HepG2 (cell line): ENCODE measurements around the gene MEGF6. TPM values are rescaled to one million over a fixed set of nuclear protein-coding genes. Genes with fewer than 3 reads are reported as not detected.

ENCODE experiments used
- ASH2L ChIP-seq: fragments of 300-600, 200-600 bp; sonication (generic); IDR thresholded peaks from 2 replicates; pipeline ENCODE4 v1.7.0; 2017; ENCODE audit warnings: low read depth, mild to moderate bottlenecking, moderate library complexity, mixed read lengths, low read length; ENCODE audit not compliant: insufficient read length
- CHD2 ChIP-seq: IDR thresholded peaks from 2 replicates; pipeline ENCODE4 v1.6.1; 2011; ENCODE audit warnings: low read depth, low read length, improper control_type of control experiment
- FIP1L1 ChIP-seq: fragments of 200-400 bp; formaldehyde crosslinking; IDR thresholded peaks from 2 replicates; pipeline ENCODE4 v1.6.1; 2018; ENCODE audit warnings: low read depth, mild to moderate bottlenecking, low read length, moderate library complexity, borderline replicate concordance; ENCODE audit not compliant: insufficient read depth
- LBX2 ChIP-seq: sonication (generic); formaldehyde crosslinking; IDR thresholded peaks from 2 replicates; pipeline ENCODE4 v1.5.0; 2020; ENCODE audit warnings: missing genetic modification reagents, mild to moderate bottlenecking, borderline replicate concordance
- PHF21A ChIP-seq: sonication (generic); formaldehyde crosslinking; IDR thresholded peaks from 2 replicates; pipeline ENCODE4 v1.5.0; 2020; ENCODE audit warnings: mild to moderate bottlenecking, missing genetic modification reagents
- SNAPC5 ChIP-seq: sonication (generic); formaldehyde crosslinking; IDR thresholded peaks from 2 replicates; pipeline ENCODE4 v1.8.1; 2023; ENCODE audit warnings: mild to moderate bottlenecking, missing genetic modification reagents, borderline replicate concordance
- TBX3 ChIP-seq: fragments of 450-650 bp; IDR thresholded peaks from 2 replicates; pipeline ENCODE4 v1.6.1; 2017; ENCODE audit warnings: antibody characterized with exemption, mild to moderate bottlenecking, inconsistent platforms, borderline replicate concordance
- THAP11 ChIP-seq: IDR thresholded peaks from 2 replicates; pipeline ENCODE4 v1.6.1; 2016; ENCODE audit warnings: missing biosample characterization, missing genetic modification reagents
- ZFX ChIP-seq: sonication (generic); formaldehyde crosslinking; IDR thresholded peaks from 2 replicates; pipeline ENCODE4 v1.4.0; 2020; ENCODE audit warnings: mild to moderate bottlenecking, low read depth, missing genetic modification reagents, moderate library complexity
- ZNF142 ChIP-seq: sonication (generic); formaldehyde crosslinking; IDR thresholded peaks from 2 replicates; pipeline ENCODE4 v1.4.0; 2020; ENCODE audit warnings: missing genetic modification reagents
- ZNF597 ChIP-seq: sonication (generic); formaldehyde crosslinking; IDR thresholded peaks from 2 replicates; pipeline ENCODE4 v1.5.0; 2020; ENCODE audit warnings: missing genetic modification reagents
- ZNF687 ChIP-seq: sonication (generic); formaldehyde crosslinking; IDR thresholded peaks from 2 replicates; pipeline ENCODE4 v1.5.1; 2020; ENCODE audit warnings: mild to moderate bottlenecking, missing genetic modification reagents, moderate library complexity
- ZNF691 ChIP-seq: sonication (generic); formaldehyde crosslinking; IDR thresholded peaks from 2 replicates; pipeline ENCODE4 v1.4.0; 2020; ENCODE audit warnings: missing genetic modification reagents, low read depth, mild to moderate bottlenecking, borderline replicate concordance
- polyA plus RNA-seq, 8 experiments: library from polyadenylated mRNA; depleted of rRNA in 3 of 8; stranded (reverse) in 7 of 8; unstranded in 1 of 8; fragments of >200 nt; fragmentation: Illumina TruSeq in 4 of 8; extraction: Trizol in 4 of 8; gene quantifications; 2 replicates each; pipeline versions ENCODE4 v1.2.1 to v1.2.3, GENCODE V29; 2011 to 2016; ENCODE audit warnings: low read depth in 4 of 8, missing spikeins in 1 of 8, mixed read lengths in 1 of 8; ENCODE audit not compliant: insufficient read depth in 1 of 8
- total RNA-seq, 5 experiments: library from RNA; depleted of rRNA; stranded (reverse); fragments of >200 nt; fragmentation: Illumina TruSeq; extraction: Trizol; gene quantifications; 2 replicates each; pipeline ENCODE4 v1.2.3, GENCODE V29; 2016; ENCODE audit warnings: low read depth in 1 of 5

MEGF6 gene
- total and polyA plus RNA-seq, 2 of the 13 experiments (the other 11 are each of a cell fraction or from before 2014, with no cell fraction given): 1.9 TPM

- TF ChIP-seq THAP11 (CRISPR knock-in tag): peak; percentile 50; the same call in 1 of the 2 replicates
- TF ChIP-seq FIP1L1: 0 out of 2 replicates have a peak, but pooled peaks have one; percentile 11
- peak; percentile 54; the same call in 1 of the 2 replicates for TF ChIP-seq ZNF691 (CRISPR knock-in tag)
- TF ChIP-seq ZFX (CRISPR knock-in tag): peak; percentile 82
- TF ChIP-seq ZNF687 (CRISPR knock-in tag): peak; percentile 70
- peak; percentile 91 for TF ChIP-seq ASH2L
- no peak for TF ChIP-seq LBX2 (CRISPR knock-in tag)
- TF ChIP-seq ZNF142 (CRISPR knock-in tag): no peak
- peak; percentile 87 for TF ChIP-seq PHF21A
- TF ChIP-seq ZNF597 (CRISPR knock-in tag): no peak
- TF ChIP-seq SNAPC5 (CRISPR knock-in tag): peak; percentile 11; the same call in 1 of the 2 replicates
- TF ChIP-seq CHD2: no peak
- 0 out of 2 replicates have a peak, but pooled peaks have one; percentile 38 for TF ChIP-seq TBX3
Measured at GRCh38 chr1:3456964-3457909, 154.1 kb downstream of the MEGF6 start (continued).
